CD4-positive, alpha-beta T cell (primary cell): ENCODE results near the gene MPP1. TPM values are rescaled to one million over a fixed set of nuclear protein-coding genes. Genes with fewer than 3 reads are reported as not detected.
A peak's percentile ranks its signal among the peaks of the same experiment; 100 is the strongest.

ENCODE experiments used
- ATAC-seq: fragments of 200-7000 bp; cut with Tn5 transposase; one replicate; pipeline ENCODE4 v1.10.0; 2022; ENCODE audit warnings: mild to moderate bottlenecking; ENCODE audit not compliant: poor library complexity
- CTCF ChIA-PET: fragments of 350-600 bp; sonication (Branson Sonifier 250); formaldehyde crosslinking; loops from one replicate; lab custom pipeline; 2021; ENCODE audit warnings: antibody characterized with exemption, inconsistent platforms; lab: Charles Lee
- POLR2A ChIA-PET: fragments of 350-600 bp; sonication (Branson Sonifier 250); formaldehyde crosslinking; loops from one replicate; lab custom pipeline; 2021; ENCODE audit warnings: antibody characterized with exemption, inconsistent platforms; lab: Charles Lee
- DNase-seq, 14 experiments: peaks; one replicate each; pipeline ENCODE4 v3.0.0-alpha.2; 2013 to 2020; ENCODE audit warnings: mixed read lengths in 2 of 14
- H3K27ac ChIP-seq, 2 donors: one replicate each; pipeline versions ENCODE4 v1.5.1 to v1.7.0; 2013; ENCODE audit warnings: low read length in 2 of 2, low read depth in 1 of 2, mild to moderate bottlenecking in 1 of 2
- H3K27me3 ChIP-seq, 2 experiments: 1 replicate in 1 of 2; 2 replicates in 1 of 2; pipeline versions ENCODE4 v1.6.1 to v1.7.0; 2013; ENCODE audit warnings: low read length in 2 of 2, control low read depth in 1 of 2, mild to moderate bottlenecking in 1 of 2, moderate library complexity in 1 of 2; ENCODE audit not compliant: insufficient read depth in 2 of 2, control insufficient read depth in 1 of 2
- H3K36me3 ChIP-seq: one replicate; pipeline ENCODE4 v1.6.1; 2013; ENCODE audit warnings: low read length, control low read depth; ENCODE audit not compliant: insufficient read depth
- H3K4me1 ChIP-seq: one replicate; pipeline ENCODE4 v1.6.1; 2013; ENCODE audit warnings: low read length, control low read depth; ENCODE audit not compliant: insufficient read depth
- H3K4me3 ChIP-seq: one replicate; pipeline ENCODE4 v1.5.1; 2013; ENCODE audit warnings: mild to moderate bottlenecking, low read length, moderate library complexity
- H3K9me3 ChIP-seq, 2 experiments: 1 replicate in 1 of 2; 2 replicates in 1 of 2; pipeline versions ENCODE4 v1.6.1 to v1.7.0; 2013; ENCODE audit warnings: low read length in 2 of 2, mild to moderate bottlenecking in 2 of 2, control low read depth in 1 of 2, moderate library complexity in 1 of 2; ENCODE audit not compliant: control insufficient read depth in 1 of 2, insufficient read depth in 1 of 2
- H3K27ac Mint-ChIP-seq: one replicate; pipeline ENCODE4 v1.8.0; 2020; ENCODE audit warnings: mixed read lengths
- H3K27me3 Mint-ChIP-seq: one replicate; pipeline ENCODE4 v1.8.0; 2021; ENCODE audit warnings: mixed read lengths
- H3K36me3 Mint-ChIP-seq: one replicate; pipeline ENCODE4 v1.8.0; 2021; ENCODE audit warnings: low read depth, mixed read lengths
- H3K4me1 Mint-ChIP-seq: one replicate; pipeline ENCODE4 v1.8.0; 2021; ENCODE audit warnings: low read depth, mixed read lengths
- H3K4me3 Mint-ChIP-seq: one replicate; pipeline ENCODE4 v1.8.0; 2020; ENCODE audit warnings: mild to moderate bottlenecking, mixed read lengths
- H3K9me3 Mint-ChIP-seq: one replicate; pipeline ENCODE4 v1.8.0; 2020; ENCODE audit warnings: mixed read lengths
- intact Hi-C, 2 experiments: fragments of 100-400 bp; cut with DNase I in 1 of 2; cut with micrococcal nuclease in 1 of 2; formaldehyde crosslinking; loops; one replicate each; pipeline versions ENCODE4 v1.15.1 to v1.9.0; 2023 to 2025; cut with DNase I, micrococcal nuclease
- total RNA-seq, 174 experiments: library from RNA in 2 of 174; stranded (reverse) in 2 of 174; gene quantifications; one replicate each; pipeline ENCODE4 v1.2.3 and lab custom pipeline; 2021 to 2026
- TF ChIP-seq, protein P1 (sequence below): fragments of 200-600 bp; IDR thresholded peaks from one replicate; pipeline ENCODE4 v1.8.0; 2022; ENCODE audit warnings: antibody characterized with exemption, mild to moderate bottlenecking

MPP1 gene
- total RNA-seq, 2 experiments from 2014 or later: 10.7 to 13.1 TPM

DNA sequence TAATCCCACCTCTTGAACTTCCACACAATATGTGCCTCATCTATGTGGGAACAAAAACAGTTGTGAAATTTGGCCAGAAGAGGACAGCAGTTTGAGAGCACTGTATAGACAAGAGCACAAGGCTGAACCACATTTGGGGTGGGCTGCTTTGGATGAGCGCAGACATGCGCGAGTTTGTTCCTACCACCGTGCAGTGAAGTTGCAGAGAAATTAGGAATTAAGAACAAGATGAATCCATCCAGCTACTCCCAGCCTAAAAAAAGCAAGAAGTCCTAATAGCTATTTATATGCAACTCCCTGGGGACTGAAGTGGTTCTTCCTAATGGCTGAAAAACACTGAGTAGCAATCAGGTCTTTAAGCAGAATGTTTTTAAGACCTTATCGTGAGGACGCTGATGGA lies 55.4 kb downstream of the MPP1 start:
- intact Hi-C loops: loop anchor here (2.0 to 5.0 kb wide), 4 partner anchors 15 to 87 kb away; no protein-coding TSS in a partner anchor
- H3K27ac ChIP-seq: no peak overlapping the region
- DNase-seq (no peak), ATAC-seq (no peak)
- Mint-ChIP-seq H3K36me3 (peaks cover 6% of the 10 kb centered on the region), H3K9me3 (no peaks in the 10 kb centered on the region), H3K4me1 (peaks cover 30% of the 10 kb centered on the region), H3K27ac (peak overlapping the region; percentile 62), H3K27me3 (no peaks in the 10 kb centered on the region), H3K4me3 (peak overlapping the region; percentile 80)
- H3K4me1 ChIP-seq: peaks cover 25% of the 10 kb centered on the region
- H3K27me3 ChIP-seq: no peaks in the 10 kb centered on the region
- TF ChIP-seq, protein P1, sequence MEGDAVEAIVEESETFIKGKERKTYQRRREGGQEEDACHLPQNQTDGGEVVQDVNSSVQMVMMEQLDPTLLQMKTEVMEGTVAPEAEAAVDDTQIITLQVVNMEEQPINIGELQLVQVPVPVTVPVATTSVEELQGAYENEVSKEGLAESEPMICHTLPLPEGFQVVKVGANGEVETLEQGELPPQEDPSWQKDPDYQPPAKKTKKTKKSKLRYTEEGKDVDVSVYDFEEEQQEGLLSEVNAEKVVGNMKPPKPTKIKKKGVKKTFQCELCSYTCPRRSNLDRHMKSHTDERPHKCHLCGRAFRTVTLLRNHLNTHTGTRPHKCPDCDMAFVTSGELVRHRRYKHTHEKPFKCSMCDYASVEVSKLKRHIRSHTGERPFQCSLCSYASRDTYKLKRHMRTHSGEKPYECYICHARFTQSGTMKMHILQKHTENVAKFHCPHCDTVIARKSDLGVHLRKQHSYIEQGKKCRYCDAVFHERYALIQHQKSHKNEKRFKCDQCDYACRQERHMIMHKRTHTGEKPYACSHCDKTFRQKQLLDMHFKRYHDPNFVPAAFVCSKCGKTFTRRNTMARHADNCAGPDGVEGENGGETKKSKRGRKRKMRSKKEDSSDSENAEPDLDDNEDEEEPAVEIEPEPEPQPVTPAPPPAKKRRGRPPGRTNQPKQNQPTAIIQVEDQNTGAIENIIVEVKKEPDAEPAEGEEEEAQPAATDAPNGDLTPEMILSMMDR: no peak
- H3K9me3 ChIP-seq: peaks cover 0 to 3% of the 10 kb centered on the region in 2 experiments
- H3K36me3 ChIP-seq: no peaks in the 10 kb centered on the region
- ChIA-PET CTCF (interaction anchor here (0.8 to 2.3 kb wide), 4 partner anchors 14 to 37 kb away, joined by 3 to 12 read pairs (median 6); no protein-coding TSS in a partner anchor), POLR2A (interaction anchor here (1.5 to 4.9 kb wide), 5 partner anchors 10 to 32 kb away, joined by 3 to 58 read pairs (median 8); partner anchors contain the start of gene DKC1)
- H3K4me3 ChIP-seq: peak overlapping the region; percentile 78

DNA sequence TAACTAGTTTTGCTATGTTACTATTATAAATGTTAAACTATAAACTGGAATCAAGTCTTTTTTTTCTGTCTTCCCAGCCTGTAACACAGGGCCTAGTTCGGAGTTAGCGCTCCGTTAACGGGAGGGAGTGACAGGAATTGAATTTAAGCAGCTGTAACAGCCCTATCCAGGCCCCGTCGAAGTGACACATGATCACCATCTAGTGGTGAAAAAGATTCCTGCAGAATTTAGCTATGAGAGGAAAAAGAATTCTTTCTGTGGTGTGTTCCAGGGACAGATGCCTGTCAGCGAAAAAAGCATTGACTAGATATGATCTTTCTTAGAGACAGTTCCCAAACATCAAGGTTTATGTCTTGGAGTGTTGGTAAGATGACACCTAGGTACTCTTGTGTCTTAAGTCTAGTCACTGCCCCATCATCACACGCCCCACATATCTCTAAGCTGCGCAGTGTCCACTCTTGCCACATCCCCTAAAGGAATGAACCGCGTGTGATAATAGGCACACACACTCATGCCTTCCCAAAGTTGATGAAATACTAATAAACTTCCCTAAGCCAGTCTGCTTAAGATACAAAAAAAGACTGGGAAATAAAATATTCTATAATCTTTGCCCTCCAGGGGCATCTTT lies 56.5 kb downstream of the MPP1 start:
- Mint-ChIP-seq H3K4me1 (peaks cover 34% of the 10 kb centered on the region), H3K27me3 (no peaks in the 10 kb centered on the region), H3K27ac (peak overlapping the region; percentile 60), H3K36me3 (peaks cover 6% of the 10 kb centered on the region), H3K4me3 (peak overlapping the region; percentile 80), H3K9me3 (no peaks in the 10 kb centered on the region)
- ATAC-seq (peak; percentile 73), DNase-seq (peak in 12 of 14 experiments; percentile 14 to 82 (median 34))
- Histone ChIP-seq H3K4me1 (peaks cover 25% of the 10 kb centered on the region), H3K9me3 (peaks cover 0 to 3% of the 10 kb centered on the region in 2 experiments), H3K27me3 (no peaks in the 10 kb centered on the region), H3K4me3 (peak overlapping the region; percentile 22), H3K36me3 (no peaks in the 10 kb centered on the region), H3K27ac (no peak overlapping the region)
- intact Hi-C loops: loop anchor here in 1 of 2 experiments (2.0 kb wide), 2 partner anchors 14 to 30 kb away; no protein-coding TSS in a partner anchor
- TF ChIP-seq, protein P1: no peak
- POLR2A ChIA-PET: interaction anchor here (1.2 to 4.9 kb wide), 7 partner anchors 11 to 37 kb away, joined by 4 to 30 read pairs (median 5); partner anchors contain the start of gene DKC1
- CTCF ChIA-PET: interaction anchor here (0.5 to 2.3 kb wide), 10 partner anchors 8 to 36 kb away, joined by 3 to 16 read pairs (median 6); no protein-coding TSS in a partner anchor

DNA sequence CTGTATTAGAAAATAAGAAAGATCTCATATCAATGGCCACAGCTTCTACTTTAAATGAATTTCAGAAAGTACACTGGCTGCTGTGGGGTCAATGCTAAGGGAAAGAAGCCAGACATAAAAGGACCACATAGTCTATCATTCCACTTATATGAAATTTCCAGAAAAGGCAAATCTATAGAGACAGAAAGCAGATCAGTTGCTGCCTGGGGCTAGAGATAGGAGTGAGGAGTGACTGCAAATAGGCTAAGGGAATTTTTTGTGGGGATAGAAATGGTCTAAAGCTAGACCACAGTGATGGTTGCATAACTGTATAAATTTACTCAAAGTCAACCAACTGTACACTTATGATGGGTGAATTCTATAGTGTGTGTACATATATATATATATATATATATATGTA lies 62.7 kb downstream of the MPP1 start:
- DNase-seq (no peak), ATAC-seq (no peak)
- TF ChIP-seq, protein P1: no peak
- H3K4me3 Mint-ChIP-seq: no peak overlapping the region
- Histone ChIP-seq H3K36me3 (no peaks in the 10 kb centered on the region), H3K4me1 (peaks cover 18% of the 10 kb centered on the region), H3K27ac (no peak overlapping the region), H3K9me3 (peaks cover 0 to 3% of the 10 kb centered on the region in 2 experiments), H3K27me3 (no peaks in the 10 kb centered on the region), H3K4me3 (no peak overlapping the region)
- peaks cover 6% of the 10 kb centered on the region for H3K36me3 Mint-ChIP-seq
- peaks cover 29% of the 10 kb centered on the region for H3K4me1 Mint-ChIP-seq
- intact Hi-C loops: no loop called here
- ChIA-PET CTCF (no interaction called here), POLR2A (no interaction called here)
- H3K27me3 Mint-ChIP-seq: no peaks in the 10 kb centered on the region
- no peaks in the 10 kb centered on the region for H3K9me3 Mint-ChIP-seq
- no peak overlapping the region for H3K27ac Mint-ChIP-seq
